GM06990 (cell line): ENCODE results near the gene STYK1.
"Not testable (repeated sequence)": the region's sequence is repeated elsewhere in the genome, so short reads cannot be mapped to it uniquely, and the experiment has no call there.

Source experiments
- DNase-seq: peaks from one replicate; pipeline ENCODE4 v3.0.0-alpha.2; 2011; ENCODE audit not compliant: insufficient read length; ENCODE audit errors: extremely low read depth
- H3K27me3 ChIP-seq: replicated peaks from 2 replicates; pipeline ENCODE4 v1.6.0; 2011; ENCODE audit warnings: low read length; ENCODE audit not compliant: control insufficient read depth, insufficient read depth
- H3K36me3 ChIP-seq: 2 replicates; pipeline ENCODE4 v1.5.1; 2011; ENCODE audit warnings: low read length; ENCODE audit not compliant: control insufficient read depth, insufficient read depth
- H3K4me3 ChIP-seq: replicated peaks from 2 replicates; pipeline ENCODE4 v1.5.1; 2011; ENCODE audit warnings: low read depth, mild to moderate bottlenecking, control low read depth, low read length
- CTCF ChIP-seq: IDR thresholded peaks from 2 replicates; pipeline ENCODE4 v1.5.1; 2011; ENCODE audit warnings: low read length, control low read depth, mild to moderate bottlenecking, inconsistent platforms; ENCODE audit not compliant: insufficient read depth, poor library complexity, severe bottlenecking

Gene STYK1

GRCh38 chr12:10600988-10601387 lies 72.9 kb downstream of the STYK1 start:
- DNase-seq = no peak
- TF ChIP-seq CTCF = no peak
- Histone ChIP-seq H3K4me3 (no peak overlapping the region), H3K27me3 (no peaks in the 10 kb centered on the region), H3K36me3 (peaks cover 3% of the 10 kb centered on the region)

GRCh38 chr12:10595881-10596280 lies 78.0 kb downstream of the STYK1 start:
- DNase-seq = no peak
- no peak overlapping the region for H3K4me3 ChIP-seq
- peaks cover 2% of the 10 kb centered on the region for H3K36me3 ChIP-seq
- TF ChIP-seq CTCF = no peak
- no peaks in the 10 kb centered on the region for H3K27me3 ChIP-seq

GRCh38 chr12:10590966-10591365 lies 82.9 kb downstream of the STYK1 start:
- no peaks in the 10 kb centered on the region; the same call in none of the 2 replicates for H3K36me3 ChIP-seq
- no peak for DNase-seq

GRCh38 chr12:10584415-10584814 lies 89.4 kb downstream of the STYK1 start:
- Histone ChIP-seq H3K36me3 (peaks cover 3% of the 10 kb centered on the region), H3K27me3 (no peaks in the 10 kb centered on the region), H3K4me3 (no peak overlapping the region)
- DNase-seq = no peak
- no peak for TF ChIP-seq CTCF

More at GRCh38 chr12:10590966-10591365, 82.9 kb downstream of the STYK1 start:
- Histone ChIP-seq H3K27me3 (no peaks in the 10 kb centered on the region), H3K4me3 (no peak overlapping the region)
- TF ChIP-seq CTCF = no peak

- Histone ChIP-seq H3K27me3 (no peaks in the 10 kb centered on the region), H3K4me3 (no peak overlapping the region), H3K36me3 (peaks cover 3% of the 10 kb centered on the region)
- no peak for DNase-seq
- TF ChIP-seq CTCF = no peak
Measured at GRCh38 chr12:10582704-10583103, 91.1 kb downstream of the STYK1 start.

GRCh38 chr12:10582133-10582532 lies 91.7 kb downstream of the STYK1 start:
- H3K27me3 ChIP-seq, DNase-seq, H3K36me3 ChIP-seq, H3K4me3 ChIP-seq: not testable (repeated sequence)
